ENCODE measurements around the gene PAK2.
"Not testable (repeated sequence)": the region's sequence is repeated elsewhere in the genome, so short reads cannot be mapped to it uniquely, and the experiment has no call there.

PAK2 gene

DNA sequence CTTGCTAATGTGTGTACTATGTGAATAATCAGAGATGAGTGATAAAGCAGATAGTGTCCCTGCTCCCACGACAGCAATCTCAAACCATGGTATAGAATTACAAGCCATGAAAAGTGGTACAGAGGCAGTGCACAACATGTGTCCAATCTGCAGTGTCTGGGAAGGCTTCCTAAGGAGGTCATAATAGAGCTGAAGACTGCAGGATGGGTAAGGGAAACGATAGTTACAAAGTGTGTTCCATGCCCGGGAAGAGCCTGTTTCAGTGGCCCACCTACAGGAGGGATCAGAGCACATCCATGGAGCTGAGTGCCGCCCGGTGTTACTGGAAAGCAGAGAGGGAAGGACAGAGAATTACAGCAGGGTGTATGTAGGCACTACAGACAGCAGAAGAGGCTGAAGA, 48.9 kb downstream of the PAK2 start:
- DNase-seq = no peak

DNA sequence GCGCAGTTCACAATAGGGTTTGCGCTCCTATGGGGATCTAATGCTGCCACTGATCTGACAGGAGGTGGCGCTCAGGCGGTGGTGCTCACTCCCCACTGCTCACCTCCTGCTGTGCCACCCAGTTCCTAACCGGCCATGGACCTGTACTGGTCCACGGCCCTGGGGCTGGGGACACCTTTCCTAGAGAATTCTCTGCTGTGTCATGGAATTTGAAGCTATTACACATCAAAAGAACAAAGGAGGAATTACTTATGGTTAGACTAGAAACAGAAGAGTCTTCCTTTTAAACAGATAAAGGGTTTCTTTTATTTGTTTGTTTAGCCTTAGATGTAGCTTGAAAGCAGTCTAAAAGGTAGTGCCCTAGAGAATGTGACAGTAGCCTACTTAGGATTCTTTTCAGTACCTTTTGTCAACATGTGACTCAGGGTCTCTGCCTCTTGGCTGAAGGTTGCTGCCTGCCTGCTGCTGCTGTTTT, 50.3 kb downstream of the PAK2 start:
- no peak for DNase-seq

DNA sequence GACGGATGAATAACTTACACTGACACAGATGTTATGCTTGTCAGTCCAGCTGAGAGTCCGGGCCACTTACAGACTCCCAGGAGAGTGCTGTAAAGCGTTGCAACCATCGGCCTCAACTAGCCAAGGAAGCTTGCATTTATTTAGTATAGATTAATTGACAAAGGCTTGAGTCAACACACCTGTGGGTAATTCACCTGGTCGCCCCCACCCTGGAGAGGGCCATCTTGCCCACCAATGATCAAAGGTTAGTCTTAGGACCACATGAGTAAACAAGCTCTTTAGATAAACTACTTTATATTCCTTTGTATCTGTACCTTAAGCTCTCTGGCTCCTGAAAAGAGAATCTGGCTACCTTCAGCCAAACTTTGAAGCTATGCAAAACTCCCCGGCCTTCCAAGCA, 51.0 kb downstream of the PAK2 start:
- no peak for DNase-seq

DNA sequence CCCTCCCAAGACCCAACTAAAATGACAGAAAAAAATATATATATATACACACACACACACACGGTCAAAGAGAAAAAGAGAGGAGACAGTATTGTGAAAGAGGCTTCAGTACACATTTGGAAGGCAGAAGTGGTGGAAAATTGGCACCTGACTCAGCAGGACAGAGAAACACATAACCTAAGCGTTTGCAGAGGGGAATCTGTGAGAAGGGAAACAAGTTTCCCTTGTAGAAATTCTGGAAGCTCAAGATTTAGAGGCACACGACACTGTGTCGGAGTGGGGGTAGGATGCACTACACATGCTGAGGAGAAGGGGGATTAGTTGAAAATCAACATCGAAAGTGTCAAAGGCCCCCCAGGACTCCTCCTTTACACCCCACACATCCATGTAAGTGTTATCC, 53.1 kb downstream of the PAK2 start:
- no peak for DNase-seq

DNA sequence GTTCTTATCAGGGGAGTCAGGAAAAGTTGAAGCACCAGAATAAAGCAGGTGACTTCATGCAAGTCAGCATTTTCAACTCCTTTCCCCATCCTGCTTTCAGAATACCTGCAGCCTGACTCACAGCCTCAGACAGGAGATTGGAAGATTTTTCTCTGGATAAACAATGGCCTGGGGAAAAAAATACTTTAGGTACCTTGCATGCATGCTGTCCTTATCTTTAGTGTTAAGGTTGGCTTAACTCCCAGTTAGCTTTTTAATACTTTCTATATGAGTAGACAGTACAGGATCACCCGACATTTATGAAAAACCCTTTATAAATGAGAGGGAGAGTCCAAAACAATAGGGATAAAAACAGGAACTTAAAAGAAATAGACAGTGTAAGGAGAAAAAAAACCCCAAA, 53.6 kb downstream of the PAK2 start:
- DNase-seq = no peak

DNA sequence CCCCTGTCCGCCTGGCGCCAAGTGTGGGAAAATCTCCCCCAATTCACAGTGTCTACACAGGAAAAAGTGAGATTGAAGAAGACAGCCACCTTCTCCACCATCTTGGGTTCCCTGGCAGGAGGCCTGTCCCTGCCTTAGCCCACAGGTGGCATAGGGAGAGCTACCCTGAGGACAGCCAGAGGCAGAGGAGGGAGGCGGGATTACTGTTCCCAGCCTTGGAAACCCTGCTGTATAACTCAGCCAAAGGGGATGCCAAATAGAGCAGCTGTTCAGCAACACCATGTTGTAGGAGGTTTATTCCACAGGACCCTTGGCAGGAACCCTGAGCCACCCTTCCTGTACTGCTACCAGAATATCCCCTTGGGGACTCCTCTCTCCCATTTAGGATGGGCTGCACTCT, 54.8 kb downstream of the PAK2 start:
- no peak for DNase-seq

DNA sequence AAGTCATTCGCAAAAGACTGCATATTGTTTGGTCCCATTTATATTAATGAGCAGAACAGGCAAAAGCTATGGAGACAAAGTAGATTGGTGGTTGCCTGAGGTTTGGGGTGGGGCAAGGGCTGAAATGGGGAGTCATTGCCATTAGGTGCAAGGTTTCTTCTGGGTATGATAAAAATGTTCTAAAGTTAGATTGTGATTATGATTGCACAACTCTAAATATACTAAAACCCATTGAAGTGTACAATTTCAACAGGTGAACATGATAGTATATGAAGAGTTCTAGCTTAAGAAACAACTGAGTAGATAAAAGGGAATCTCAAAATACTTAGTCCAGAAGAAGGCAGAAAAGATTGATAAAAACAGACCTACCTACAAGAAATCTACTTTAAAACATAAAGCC, 56.7 kb downstream of the PAK2 start:
- no peak for DNase-seq

DNA sequence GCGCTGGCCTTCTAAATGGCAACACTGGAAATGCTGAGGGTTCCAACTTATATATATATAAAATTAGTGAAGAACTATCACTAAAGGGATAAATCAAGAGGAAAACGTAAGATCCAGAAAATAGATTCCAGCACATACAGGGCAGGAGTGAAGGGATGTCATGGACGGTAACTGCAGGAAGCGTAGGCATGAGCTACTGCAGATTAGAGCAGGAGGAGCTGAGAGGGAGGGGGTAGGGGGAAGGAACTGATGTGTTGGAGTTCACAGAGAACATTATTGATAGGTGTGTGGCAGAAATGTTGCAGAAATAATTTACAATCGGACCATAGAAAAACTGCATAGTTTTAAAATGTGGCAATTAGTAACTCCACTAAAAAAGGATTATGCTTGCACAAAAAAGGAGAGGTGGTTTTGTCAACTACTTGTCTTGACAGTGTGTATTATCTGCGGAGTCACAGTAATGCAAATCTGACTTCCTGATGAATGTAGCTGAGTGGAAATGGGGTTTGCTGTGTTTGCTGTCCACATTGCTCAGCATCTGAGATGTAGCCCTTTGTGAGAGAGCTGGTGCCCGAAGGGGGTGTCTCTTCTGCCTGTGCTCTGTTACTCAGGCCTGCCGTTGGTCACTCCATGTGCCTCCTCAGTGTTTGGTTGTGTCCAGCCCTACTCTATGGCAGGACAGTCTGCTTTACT, 61.2 kb downstream of the PAK2 start:
- no peak for DNase-seq

DNA sequence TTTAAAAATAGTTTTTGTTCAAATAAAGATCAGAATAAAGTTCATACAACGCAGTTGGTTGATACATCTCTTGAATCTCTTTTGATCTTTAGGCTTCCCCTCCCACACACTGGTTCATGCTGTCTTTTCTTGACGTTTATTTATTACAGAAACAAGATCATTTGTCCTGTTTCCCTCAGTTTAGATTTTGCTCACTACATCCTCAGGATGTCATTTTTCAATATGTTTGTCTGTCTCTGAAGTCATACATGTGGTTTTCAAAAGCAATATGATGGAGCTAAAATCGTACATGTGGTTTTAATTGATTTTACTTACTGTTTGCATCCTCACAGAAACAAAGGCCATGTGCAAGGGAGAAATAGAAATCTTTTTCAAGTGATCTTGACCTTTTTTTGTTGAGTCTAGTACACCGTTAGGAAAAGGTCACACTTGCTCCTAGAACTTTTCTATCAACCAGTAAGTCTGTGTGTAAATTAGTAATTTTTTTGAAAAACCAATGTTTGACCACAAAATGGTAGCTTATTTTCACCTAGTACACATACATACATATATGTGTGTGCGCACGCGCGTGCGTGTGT, 64.3 kb downstream of the PAK2 start:
- no peak for DNase-seq

DNA sequence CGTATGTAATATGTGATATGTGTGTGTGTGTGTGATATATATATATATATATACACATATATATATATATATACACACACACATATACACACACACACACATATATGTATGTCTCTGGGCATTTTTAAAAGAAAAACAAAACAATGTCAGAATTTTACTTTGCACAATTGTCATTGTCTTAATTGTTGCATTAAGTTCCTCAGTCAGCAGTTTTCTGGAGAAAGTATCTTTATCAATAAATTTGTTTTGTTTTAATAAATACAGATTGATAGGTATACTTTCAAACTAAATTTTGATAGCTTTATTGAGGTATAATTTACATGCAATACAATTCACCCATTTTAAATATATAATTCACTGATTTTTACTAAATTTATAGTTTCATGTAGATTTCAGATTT, 65.1 kb downstream of the PAK2 start:
- no peak for DNase-seq

DNA sequence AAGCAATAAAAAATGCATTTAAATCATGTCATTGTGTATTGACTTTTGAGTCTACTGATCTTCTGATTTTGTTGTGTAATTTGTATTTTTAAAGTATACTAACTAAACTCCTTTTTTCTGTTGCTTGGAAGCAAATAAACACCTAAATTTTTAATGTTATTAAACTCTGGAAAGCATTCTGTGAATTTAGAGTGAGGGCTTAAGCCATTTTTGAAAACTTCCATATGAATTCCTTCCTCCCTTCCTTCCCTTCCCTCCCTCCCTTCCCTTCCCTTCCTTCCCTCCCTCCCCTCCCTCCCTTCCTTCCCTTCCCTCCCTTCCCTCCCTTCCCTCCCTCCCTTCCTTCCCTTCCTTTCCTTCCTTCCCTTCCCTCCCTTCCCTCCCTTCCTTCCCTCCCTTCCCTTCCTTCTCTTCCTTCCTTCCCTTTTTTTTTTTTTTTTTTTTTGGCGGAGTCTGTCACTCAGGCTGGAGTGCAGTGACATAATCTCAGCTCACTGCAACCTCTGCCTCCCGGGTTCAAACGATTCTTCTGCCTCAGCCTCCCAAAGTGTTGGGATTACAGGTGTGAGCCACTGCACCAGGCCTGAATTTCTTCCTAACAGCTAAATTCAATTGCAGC, 71.4 kb downstream of the PAK2 start:
- DNase-seq = no peak

DNA sequence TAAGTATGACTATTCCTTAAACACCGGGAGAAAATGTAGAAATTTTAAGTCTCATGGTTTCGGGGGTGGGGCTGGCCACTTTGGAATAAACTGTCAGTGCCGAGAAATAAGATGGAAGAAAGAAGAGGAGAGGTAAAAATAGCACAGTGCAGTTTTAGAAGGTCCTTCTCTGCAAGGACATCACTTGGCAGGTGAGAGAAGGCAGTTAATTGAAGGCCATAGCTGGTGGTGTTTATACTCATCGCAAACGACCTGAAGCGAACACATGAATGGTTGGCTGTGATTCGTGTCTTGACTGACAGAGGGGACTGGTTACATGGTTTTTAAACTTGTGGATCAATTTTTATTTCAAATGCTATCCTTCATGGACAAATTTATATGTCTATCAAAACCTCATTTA, 73.2 kb downstream of the PAK2 start:
- DNase-seq = no peak

DNA sequence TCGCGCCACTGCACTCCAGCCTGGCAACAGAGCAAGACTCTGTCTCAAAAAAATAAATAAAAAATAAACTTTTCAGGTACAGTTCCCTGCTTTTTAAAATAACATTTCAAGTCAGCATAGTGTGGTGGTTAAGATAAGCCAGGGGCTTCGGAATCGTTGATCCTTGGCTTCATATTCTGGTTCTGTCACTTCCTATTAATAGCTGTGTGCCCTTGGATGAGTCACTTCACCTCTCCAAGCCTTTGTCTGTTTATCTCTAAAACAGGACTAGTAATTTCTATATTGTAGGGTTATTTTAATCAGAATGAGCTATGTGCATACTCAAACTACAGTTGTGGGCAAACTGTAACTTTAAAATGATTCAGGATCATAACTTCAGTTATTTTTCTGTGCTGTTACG, 74.2 kb downstream of the PAK2 start:
- no peak for DNase-seq

DNA sequence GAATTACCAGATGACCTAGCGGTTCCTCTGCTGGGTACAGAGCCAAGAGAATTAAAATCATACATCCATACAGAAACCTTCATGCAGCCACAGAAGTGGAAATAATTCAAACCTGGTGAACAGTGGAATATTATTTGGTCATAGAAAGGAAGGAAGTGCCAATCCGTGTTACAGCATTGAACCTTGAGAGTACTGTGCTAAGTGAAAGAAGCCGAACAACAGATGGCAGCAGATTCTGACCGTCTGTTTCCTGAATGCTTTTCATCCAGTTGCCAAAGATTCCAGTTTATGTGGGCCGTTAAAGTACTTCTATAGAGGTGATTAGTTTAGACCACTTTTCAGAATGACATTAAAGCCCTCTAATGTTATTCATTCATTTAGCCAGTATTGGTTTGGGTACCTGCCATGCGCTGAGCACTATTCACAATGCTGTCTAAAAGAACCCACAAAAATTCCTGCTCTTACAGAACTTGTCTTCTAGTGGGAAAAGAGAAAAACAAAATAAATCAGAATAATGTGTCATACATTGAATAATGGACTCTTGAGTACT, 82.2 kb downstream of the PAK2 start:
- DNase-seq = no peak

DNA sequence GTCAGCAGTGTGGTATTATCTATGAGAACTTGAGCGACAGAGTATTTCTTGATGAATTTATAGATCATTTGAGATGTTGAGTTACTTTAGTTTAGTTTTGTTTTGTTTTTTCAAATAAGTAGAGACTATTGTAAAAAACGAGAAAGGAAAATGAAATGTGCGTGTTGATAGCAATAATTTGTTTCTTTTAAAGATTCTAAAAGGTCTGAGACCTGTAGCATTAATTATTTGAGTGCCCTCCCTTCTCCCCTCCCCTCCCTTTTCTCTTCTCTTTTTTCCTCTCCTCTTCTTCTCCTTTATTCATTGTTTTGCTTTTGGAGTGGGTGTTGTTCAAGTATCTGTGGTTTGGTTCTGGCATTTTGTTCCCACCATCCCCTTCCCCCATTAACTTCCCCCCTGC, 90.0 kb downstream of the PAK2 start:
- DNase-seq = not testable (repeated sequence)

DNA sequence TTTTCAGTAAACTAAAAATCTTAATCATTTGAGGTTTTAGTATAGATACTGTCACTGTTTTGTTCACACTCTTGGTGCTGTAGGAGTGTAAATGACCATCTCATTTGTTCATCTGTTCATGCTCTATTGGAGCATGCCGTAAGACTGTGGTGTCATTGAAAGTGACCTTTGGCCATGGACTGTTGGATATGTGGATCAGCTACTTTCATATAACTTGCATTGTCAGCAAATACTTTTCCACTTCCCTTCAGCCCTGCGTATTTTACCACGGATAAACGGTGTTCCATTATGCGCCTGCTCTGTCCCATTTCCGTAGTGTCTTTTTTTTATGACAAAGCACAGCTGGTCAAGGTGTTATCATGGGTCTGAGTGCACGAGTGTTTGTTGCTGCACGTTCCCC, 95.4 kb downstream of the PAK2 start:
- DNase-seq = no peak

DNA sequence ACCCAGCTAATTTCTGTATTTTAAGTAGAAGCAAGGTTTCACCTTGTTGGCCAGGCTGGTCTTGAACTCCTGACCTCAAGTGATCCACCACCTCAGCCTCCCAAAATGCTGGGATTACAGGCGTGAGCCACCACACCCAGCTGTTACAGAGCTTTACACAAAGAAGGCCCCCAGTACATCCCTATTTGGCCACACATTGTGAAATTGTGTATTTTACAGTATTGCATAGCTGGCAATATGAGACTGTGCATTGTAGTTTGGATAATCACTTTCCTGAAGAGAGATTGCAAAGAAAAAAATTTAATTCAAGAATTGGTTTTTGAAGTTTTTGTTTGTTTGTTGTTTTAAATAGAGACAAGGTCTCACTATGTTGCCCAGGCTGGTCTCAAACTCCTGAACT, 97.0 kb downstream of the PAK2 start:
- not testable (repeated sequence) for DNase-seq

DNA sequence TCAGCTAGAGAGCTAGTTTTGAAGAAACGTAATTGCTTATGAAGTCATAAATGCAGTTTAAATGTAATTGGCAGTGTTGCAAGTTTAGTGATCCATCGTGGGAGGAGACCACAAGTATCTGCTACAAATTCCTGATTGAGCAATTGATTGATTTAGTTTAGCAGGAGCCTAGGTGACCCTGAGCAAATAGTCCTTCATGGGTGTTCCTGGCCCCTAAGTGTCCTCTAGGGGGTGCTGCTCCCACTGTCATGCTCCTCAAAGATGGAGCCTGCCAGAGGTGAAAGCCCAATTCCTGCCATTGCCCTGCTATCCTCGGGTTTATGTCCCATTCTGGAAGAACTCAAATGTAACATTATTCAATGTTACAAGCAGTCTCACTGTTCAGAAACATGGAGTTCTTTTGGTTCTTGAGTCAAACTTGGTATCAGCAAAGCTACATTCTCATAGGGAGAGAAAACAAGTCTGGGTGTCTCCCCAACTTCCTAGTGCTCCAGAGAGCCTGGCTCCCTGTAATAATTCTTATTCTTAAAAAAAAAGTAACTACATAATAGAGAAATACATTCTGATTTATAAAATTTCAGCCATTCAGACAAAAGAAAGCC, 98.3 kb downstream of the PAK2 start:
- DNase-seq = peak; percentile 17

DNA sequence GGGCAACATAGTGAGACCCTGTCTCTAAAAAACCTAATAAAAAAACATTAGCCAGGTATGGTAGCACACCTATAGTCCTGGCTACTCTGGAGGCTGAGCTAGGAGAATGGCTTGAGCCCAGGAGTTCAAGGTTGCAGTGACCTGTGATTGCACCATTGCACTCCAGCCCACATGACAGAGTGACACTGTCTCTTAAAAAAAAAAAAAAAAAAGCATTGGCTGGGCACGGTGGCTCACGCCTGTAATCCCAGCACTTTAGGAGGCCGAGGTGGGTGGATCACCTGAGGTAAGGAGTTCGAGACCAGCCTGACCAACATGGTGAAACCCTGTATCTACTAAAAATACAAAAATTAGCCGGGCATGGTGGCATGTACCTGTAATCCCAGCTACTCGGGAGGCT, 99.7 kb downstream of the PAK2 start:
- not testable (repeated sequence) for DNase-seq

DNA sequence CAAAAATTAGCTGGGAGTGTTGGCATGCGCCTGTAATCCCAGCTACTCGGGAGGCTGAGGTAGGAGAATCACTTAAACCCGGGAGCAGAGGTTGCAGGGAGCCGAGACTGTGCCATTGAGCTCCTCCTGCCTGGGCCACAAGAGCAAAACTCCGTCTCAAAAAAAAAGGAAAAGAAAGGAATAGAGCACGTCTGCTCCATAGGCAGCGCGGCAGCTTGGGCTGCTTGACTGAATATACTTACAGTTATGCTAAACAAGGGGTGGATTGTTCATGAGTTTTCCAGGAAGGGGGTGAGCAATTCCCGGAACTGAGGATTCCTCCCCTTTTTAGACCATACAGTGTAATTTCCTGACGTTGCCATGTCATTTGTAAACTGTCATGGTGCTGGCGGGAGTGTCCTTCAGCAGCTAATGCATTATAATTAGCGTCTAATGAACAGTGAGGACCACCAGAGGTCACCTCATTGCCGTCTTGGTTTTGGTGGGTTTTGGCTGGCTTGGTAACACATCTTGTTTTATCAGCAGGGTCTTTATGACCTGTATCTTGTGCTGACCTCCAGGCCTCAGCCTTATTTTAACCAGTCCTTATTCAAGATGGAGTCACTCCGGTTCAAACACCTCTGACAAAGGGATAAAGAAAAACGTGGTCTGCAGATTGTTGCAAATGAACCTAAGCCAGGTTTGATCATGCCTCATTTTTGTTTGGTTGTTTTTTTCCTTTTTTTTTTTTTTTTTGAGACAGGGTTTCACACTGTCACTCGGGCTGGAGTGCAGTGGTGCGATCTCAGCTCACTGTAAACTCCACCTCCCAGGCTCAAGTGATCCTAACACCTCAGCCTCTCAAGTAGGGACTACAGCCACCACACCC, 103.1 kb downstream of the PAK2 start:
- DNase-seq = no peak

DNA sequence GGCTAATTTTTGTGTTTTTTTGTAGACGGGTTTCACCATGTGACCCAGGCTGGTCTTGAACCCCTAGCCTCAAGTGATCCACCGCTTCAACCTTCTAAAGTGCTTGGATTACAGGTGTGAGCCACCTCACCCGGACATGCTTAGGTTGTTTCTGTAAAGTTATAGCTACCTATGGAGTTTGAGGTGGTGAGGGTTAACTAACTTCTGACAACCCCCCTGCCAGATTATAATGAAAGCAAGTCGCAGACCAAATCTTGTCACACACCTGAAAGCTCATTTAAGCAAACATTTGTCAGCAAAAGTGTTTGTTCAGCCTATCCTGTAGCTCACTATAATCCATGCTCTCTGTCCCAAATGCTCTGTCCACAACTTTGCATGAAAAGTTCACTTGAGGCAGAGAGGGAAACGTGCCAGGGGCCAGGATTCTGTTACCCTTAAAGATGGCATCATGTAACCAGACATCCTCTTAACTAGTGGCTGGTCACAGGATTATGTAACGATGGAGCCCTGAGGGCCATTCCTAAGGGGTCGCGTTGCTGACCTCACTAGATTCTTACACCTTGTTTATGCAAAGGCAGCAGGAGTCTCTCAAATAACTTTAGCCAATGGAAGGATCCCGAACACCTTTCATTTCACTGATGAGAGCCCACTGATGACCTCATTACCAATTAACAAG, 103.9 kb downstream of the PAK2 start:
- DNase-seq = no peak
